IPS-18a (cell line): ENCODE data around the gene PPP4R4.
"Not testable (repeated sequence)": the region's sequence is repeated elsewhere in the genome, so short reads cannot be mapped to it uniquely, and the experiment has no call there.

Experiments
- H3K27ac ChIP-seq: one replicate; pipeline ENCODE4 v1.5.1; 2013; ENCODE audit warnings: low read length
- H3K27me3 ChIP-seq: one replicate; pipeline ENCODE4 v1.6.1; 2013; ENCODE audit warnings: mild to moderate bottlenecking, low read length; ENCODE audit not compliant: control insufficient read depth, insufficient read depth
- H3K36me3 ChIP-seq: one replicate; pipeline ENCODE4 v1.6.1; 2013; ENCODE audit warnings: low read depth, low read length; ENCODE audit not compliant: control insufficient read depth
- H3K4me1 ChIP-seq: one replicate; pipeline ENCODE4 v1.6.1; 2013; ENCODE audit warnings: low read depth, low read length; ENCODE audit not compliant: control insufficient read depth
- H3K4me3 ChIP-seq: one replicate; pipeline ENCODE4 v1.5.1; 2013; ENCODE audit warnings: low read length
- H3K9ac ChIP-seq: one replicate; pipeline ENCODE4 v1.6.1; 2013; ENCODE audit warnings: mild to moderate bottlenecking, low read length, moderate library complexity
- H3K9me3 ChIP-seq: one replicate; pipeline ENCODE4 v1.6.1; 2013; ENCODE audit warnings: low read depth, low read length; ENCODE audit not compliant: control insufficient read depth

The PPP4R4 gene

GRCh38 chr14:94196057-94196456 lies 21.9 kb downstream of the PPP4R4 start:
- H3K4me1 ChIP-seq = peaks cover 23% of the 10 kb centered on the region
- no peaks in the 10 kb centered on the region for H3K9me3 ChIP-seq
- no peak overlapping the region for H3K9ac ChIP-seq
- H3K36me3 ChIP-seq = no peaks in the 10 kb centered on the region
- H3K4me3 ChIP-seq = no peak overlapping the region
- H3K27me3 ChIP-seq = no peaks in the 10 kb centered on the region
- H3K27ac ChIP-seq = no peak overlapping the region

DNA sequence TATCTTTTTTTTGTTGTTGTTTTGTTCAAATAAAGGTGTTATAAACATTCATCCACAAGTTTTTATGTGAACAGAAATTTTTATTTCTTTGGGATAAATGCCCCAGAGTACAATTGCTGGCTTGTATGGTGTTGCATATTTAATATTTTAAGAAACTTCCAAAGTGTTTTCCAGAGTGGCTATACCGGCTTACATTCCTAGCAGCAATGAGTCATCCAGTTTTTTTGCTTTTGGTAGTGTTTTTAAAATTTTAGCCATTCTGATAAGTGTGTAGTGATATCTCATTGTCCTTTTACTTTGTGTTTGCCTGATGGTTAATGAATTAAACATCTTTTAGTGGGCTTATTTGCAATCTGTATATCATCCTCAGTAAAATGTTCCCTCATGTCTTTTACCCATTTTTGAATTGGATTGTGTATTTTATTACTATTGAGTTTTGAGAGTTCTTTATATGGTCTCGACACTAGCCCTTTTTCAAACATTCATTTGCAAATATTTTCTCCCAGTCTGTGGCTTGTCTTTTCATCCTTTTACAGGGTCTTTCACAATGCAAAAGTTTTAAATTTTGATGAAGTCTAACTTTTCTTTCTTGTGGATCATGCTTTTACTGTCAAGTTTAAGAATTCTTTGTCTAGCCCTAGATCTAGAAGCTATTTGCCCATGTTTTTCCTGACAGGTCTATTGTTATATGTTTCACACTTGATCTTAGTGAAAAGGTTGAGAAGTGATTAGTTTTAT lies 29.5 kb downstream of the PPP4R4 start:
- no peaks in the 10 kb centered on the region for H3K4me1 ChIP-seq
- no peak overlapping the region for H3K9ac ChIP-seq
- no peaks in the 10 kb centered on the region for H3K36me3 ChIP-seq
- no peak overlapping the region for H3K27ac ChIP-seq
- H3K27me3 ChIP-seq = no peaks in the 10 kb centered on the region
- no peak overlapping the region for H3K4me3 ChIP-seq
- H3K9me3 ChIP-seq = no peaks in the 10 kb centered on the region

GRCh38 chr14:94213021-94213420 lies 38.9 kb downstream of the PPP4R4 start:
- Histone ChIP-seq H3K9ac (no peak overlapping the region), H3K9me3 (no peaks in the 10 kb centered on the region), H3K27me3 (no peaks in the 10 kb centered on the region), H3K27ac (no peak overlapping the region), H3K4me1 (peaks cover 4% of the 10 kb centered on the region), H3K36me3 (no peaks in the 10 kb centered on the region), H3K4me3 (no peak overlapping the region)

- Histone ChIP-seq H3K4me1 (peaks cover 4% of the 10 kb centered on the region), H3K9me3 (no peaks in the 10 kb centered on the region), H3K9ac (no peak overlapping the region), H3K27me3 (no peaks in the 10 kb centered on the region), H3K4me3 (no peak overlapping the region), H3K27ac (no peak overlapping the region), H3K36me3 (no peaks in the 10 kb centered on the region)
Measured at GRCh38 chr14:94213741-94214140, 39.6 kb downstream of the PPP4R4 start.

DNA sequence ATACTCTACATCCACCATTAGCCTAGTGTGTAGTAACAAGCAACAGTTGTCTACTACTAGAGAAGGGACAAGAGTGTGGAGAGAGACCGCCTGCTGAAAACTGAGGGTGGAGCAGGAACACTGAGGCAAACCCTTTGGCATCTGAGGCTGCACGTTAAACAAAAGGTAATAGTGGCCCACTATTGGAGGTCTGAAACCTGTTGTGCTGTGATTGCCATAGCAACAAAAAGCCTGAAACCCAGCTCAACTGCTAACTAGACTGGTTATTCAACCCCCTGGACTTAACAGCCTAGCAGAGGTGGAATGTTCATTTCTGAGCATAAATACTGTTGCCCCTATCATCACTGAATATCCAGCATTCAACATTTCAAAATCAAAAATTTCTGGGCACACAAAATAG lies 43.0 kb downstream of the PPP4R4 start:
- no peaks in the 10 kb centered on the region for H3K9me3 ChIP-seq
- H3K4me3 ChIP-seq = no peak overlapping the region
- no peaks in the 10 kb centered on the region for H3K27me3 ChIP-seq
- peaks cover 4% of the 10 kb centered on the region for H3K4me1 ChIP-seq
- H3K27ac ChIP-seq = no peak overlapping the region
- H3K36me3 ChIP-seq = no peaks in the 10 kb centered on the region
- no peak overlapping the region for H3K9ac ChIP-seq

DNA sequence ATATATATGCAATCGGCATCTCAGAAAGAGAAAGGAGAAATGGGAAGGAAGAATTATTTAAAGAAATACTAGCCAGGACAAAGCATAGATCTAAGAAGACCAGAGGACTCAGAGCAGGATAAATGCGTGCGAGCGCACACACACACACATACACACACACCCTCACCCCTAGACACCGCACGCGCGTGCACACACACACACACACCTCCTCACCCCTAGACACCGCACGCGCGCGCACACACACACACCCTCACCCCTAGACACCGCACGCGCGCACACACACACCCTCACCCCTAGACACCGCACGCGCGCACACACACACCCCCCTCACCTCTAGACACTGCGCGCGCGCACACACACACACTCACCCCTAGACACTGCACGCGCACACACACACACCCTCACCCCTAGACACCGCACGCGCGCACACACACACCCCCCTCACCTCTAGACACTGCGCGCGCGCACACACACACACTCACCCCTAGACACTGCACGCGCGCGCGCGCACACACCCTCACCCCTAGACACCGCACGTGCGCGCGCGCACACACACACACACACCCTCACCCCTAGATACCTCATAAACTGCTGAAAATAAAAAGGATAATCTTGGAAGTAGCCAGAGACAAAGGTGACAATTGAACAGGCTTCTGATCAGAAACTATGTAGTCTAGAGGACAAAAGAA lies 44.2 kb downstream of the PPP4R4 start:
- not testable (repeated sequence) for H3K4me1 ChIP-seq, H3K36me3 ChIP-seq, H3K9ac ChIP-seq

GRCh38 chr14:94224040-94224439 lies 49.9 kb downstream of the PPP4R4 start:
- Histone ChIP-seq H3K36me3 (no peaks in the 10 kb centered on the region), H3K9me3 (no peaks in the 10 kb centered on the region), H3K9ac (no peak overlapping the region), H3K27ac (no peak overlapping the region), H3K4me3 (no peak overlapping the region), H3K27me3 (no peaks in the 10 kb centered on the region), H3K4me1 (no peaks in the 10 kb centered on the region)

More for the DNA sequence above, 44.2 kb downstream of the PPP4R4 start:
- not testable (repeated sequence) for H3K9me3 ChIP-seq, H3K27me3 ChIP-seq, H3K4me3 ChIP-seq, H3K27ac ChIP-seq

GRCh38 chr14:94225460-94226378 lies 51.6 kb downstream of the PPP4R4 start:
- Histone ChIP-seq H3K27me3 (no peaks in the 10 kb centered on the region), H3K9me3 (no peaks in the 10 kb centered on the region), H3K27ac (no peak overlapping the region)

DNA sequence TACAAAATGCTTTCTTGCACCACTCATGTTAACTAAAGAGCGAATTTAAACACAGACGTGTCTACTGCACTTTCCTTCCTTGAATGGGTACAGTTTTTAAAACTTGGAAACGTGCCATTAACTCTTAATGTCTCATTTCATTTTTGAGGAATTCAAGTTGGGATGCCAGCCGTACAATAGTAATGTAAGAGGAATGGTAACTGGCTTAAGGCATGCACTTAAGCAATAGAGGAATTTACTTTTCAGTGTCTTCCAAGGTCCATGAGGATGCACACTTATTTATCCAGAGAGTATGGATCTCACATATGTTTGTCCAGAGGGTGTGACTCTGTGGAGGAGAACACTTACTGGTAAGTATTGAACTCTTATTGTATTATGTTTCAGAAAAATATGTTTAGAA lies 52.9 kb downstream of the PPP4R4 start:
- Histone ChIP-seq H3K4me3 (no peak overlapping the region), H3K9me3 (no peaks in the 10 kb centered on the region), H3K27ac (no peak overlapping the region), H3K36me3 (no peaks in the 10 kb centered on the region), H3K4me1 (no peaks in the 10 kb centered on the region), H3K9ac (no peak overlapping the region), H3K27me3 (no peaks in the 10 kb centered on the region)

More at GRCh38 chr14:94225460-94226378, 51.6 kb downstream of the PPP4R4 start:
- no peak overlapping the region for H3K4me3 ChIP-seq
- H3K4me1 ChIP-seq = no peaks in the 10 kb centered on the region
- no peak overlapping the region for H3K9ac ChIP-seq
- no peaks in the 10 kb centered on the region for H3K36me3 ChIP-seq

DNA sequence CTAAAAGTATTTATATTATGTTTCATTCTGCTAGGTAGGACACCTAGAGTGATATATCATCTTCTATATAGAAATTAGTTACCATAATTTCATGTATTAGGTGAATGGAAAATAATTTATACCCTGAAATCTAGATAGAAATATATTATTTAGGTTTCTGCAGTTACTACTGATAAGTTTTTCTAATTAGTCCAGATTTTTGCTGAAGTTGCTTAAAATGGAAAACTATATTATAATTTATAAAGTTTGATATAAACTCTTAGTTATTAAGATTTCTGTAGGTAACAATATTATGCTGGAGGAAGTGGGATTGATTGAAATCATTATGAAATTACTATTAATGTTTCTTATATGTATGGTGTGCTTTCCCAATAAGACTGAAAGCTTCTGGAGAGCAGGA lies 62.9 kb downstream of the PPP4R4 start:
- Histone ChIP-seq H3K4me1 (no peaks in the 10 kb centered on the region), H3K4me3 (no peak overlapping the region), H3K27ac (no peak overlapping the region), H3K9me3 (no peaks in the 10 kb centered on the region), H3K9ac (no peak overlapping the region), H3K36me3 (peaks cover 4% of the 10 kb centered on the region), H3K27me3 (no peaks in the 10 kb centered on the region)

DNA sequence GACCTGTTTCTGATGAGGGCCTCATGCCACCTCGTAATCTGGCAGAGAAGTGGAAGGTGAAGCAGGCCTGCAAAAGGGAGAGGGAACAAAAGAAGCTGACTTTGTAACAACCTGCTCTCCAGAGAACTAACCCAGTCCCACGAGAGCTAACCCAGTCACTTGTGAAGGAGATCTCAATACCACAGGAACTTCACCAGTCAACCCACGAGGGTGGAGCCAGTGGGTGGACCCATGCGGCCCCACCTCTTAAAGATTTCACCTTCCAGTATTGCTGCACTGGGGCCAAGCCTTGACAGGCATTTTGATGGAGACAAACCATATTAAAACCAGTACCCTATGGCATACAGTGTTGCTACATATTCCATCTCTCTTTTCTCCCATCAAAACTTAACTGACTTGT lies 63.9 kb downstream of the PPP4R4 start:
- H3K4me1 ChIP-seq = no peaks in the 10 kb centered on the region

More for the DNA sequence above, 63.9 kb downstream of the PPP4R4 start:
- no peak overlapping the region for H3K9ac ChIP-seq
- H3K27ac ChIP-seq = no peak overlapping the region
- H3K27me3 ChIP-seq = no peaks in the 10 kb centered on the region
- H3K36me3 ChIP-seq = peaks cover 8% of the 10 kb centered on the region
- H3K4me3 ChIP-seq = no peak overlapping the region
- H3K9me3 ChIP-seq = no peaks in the 10 kb centered on the region
